ENCODE data around the gene BPIFB6.

The BPIFB6 gene

GRCh38 chr20:33053291-33054106 is 22.1 kb downstream of the BPIFB6 start, which contains the start of gene BPIFB3:
TSS of gene BPIFB3 (plus strand) at chr20:33053903. CDS start at chr20:33055436, 1,533 bp downstream.
- in situ Hi-C loops (cut with MboI; ENCODE audit: low sequenced_read_pairs): no loop called here

GRCh38 chr20:33054381-33054780 is 22.9 kb downstream of the BPIFB6 start:
- in situ Hi-C loops (cut with MboI; ENCODE audit: low sequenced_read_pairs): no loop called here

- in situ Hi-C loops (cut with MboI; ENCODE audit: low sequenced_read_pairs): no loop called here
These were observed 23.3 kb downstream of the BPIFB6 start for GRCh38 chr20:33054791-33055190.

DNA sequence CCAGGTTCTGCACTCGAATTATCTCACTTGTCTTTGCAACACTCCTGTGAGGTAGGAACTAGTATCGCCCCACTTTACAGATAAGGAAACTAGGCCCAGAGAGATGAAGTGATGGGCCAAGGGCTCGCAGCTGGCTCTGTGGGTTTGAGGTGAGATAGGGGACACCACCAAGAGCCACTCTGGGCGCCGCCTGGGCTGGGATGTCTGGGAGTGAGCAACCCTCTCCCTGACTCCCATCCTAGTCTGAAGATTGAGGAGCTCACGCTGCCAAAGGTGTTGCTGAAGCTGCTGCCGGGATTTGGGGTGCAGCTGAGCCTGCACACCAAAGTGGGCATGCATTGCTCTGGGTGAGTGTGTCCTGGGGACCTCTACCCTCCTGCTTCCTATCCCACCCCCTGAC is 27.7 kb downstream of the BPIFB6 start:
- in situ Hi-C loops (cut with MboI; ENCODE audit: low sequenced_read_pairs): no loop called here

DNA sequence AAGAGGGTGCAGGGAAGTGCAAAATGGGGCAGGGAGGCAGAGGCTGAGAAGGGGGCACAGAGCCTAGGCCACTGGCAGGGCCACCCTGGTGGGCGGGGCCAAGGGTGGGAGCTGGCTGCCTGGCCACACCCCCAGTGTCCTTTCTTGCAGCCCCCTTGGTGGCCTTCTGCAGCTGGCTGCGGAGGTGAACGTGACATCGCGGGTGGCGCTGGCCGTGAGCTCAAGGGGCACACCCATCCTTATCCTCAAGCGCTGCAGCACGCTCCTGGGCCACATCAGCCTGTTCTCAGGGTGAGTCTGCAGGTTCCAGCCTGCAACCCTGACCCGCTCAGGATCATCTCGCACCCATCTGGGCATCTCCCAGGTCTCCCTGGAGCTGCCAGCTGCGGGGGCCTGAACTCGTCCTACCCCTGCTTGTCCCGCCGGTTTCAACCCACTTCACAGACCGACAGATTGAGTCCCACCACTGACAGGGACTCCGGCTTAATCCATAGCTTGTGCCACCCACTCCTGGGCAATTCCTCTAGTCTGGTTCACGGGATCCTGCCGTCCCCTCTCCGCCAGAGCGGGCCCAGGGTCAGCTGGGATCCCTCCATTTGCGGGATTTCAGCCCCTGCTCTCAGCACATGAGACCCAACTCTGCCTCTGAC is 28.4 kb downstream of the BPIFB6 start:
- in situ Hi-C loops (cut with MboI; ENCODE audit: low sequenced_read_pairs): no loop called here

DNA sequence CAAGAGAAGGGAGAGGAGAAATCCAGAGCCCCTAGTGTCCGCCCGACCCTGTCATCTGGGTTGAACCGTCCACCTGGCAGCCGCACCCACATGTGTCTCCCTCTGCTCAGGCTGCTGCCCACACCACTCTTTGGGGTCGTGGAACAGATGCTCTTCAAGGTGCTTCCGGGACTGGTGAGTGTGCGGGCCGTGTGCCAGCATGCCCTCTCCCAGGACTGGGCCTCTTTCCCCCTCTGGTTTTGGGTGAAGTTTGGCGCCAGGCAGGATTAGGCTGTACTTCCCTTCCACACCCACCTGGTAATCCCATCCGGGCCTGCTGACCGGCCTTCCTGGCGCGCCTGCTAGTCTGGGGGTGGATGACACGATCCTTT is 30.2 kb downstream of the BPIFB6 start:
- in situ Hi-C loops (cut with MboI; ENCODE audit: low sequenced_read_pairs): no loop called here

DNA sequence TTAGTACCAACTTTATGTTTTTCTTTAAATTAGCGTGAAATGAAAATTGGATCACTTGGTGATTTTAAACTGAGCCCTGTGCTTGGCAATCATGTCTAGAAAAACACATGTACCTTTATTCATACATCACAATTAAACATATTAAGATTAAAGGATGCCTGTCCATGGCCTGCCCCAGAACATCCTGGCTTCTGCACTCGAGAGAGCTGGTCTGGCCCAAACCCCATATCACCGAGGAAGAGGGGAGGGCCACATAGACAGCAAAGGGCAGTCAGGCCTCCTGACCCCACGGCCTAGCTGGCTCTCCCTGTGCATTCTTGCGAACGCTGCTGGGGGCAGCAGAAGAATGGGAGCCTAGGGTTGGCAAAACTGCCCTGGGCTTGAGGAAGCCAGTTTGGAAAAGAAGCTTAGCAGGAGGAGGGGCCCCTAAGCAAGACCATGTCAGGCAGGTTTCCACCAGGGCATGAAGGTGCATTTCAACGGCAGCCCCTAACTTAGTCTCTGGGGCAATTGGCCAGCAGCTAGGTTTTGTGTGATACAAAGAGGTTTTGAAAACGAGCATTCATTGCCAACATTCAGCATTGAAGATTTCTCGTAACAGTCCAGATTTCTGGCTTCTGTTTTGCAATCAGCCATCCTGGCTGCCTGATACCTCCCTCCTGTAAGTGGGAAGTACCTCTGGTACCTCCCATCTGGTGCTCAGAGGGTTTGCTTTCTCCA is 30.8 kb downstream of the BPIFB6 start:
- in situ Hi-C loops (cut with MboI; ENCODE audit: low sequenced_read_pairs): no loop called here

DNA sequence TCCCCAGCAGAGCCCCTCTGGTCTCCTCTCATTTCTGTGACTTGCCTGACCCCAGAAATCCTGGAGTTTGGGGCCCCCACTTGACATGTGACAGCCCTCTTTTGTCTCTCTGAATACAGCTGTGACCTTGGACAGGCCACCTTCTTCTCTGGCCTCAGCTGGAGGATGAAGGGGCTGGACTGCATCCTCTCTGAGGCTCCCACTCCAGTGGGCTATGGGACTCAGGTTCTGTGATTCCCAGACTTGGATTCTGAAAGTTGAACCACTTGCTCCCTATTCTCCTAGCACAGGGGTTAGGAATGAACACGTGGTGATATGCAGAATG is 31.3 kb downstream of the BPIFB6 start:
- in situ Hi-C loops (cut with MboI; ENCODE audit: low sequenced_read_pairs): no loop called here

GRCh38 chr20:33063271-33063670 is 31.8 kb downstream of the BPIFB6 start:
- in situ Hi-C loops (cut with MboI; ENCODE audit: low sequenced_read_pairs): no loop called here

GRCh38 chr20:33064572-33065287 is 33.3 kb downstream of the BPIFB6 start:
- in situ Hi-C loops (cut with MboI; ENCODE audit: low sequenced_read_pairs): no loop called here

DNA sequence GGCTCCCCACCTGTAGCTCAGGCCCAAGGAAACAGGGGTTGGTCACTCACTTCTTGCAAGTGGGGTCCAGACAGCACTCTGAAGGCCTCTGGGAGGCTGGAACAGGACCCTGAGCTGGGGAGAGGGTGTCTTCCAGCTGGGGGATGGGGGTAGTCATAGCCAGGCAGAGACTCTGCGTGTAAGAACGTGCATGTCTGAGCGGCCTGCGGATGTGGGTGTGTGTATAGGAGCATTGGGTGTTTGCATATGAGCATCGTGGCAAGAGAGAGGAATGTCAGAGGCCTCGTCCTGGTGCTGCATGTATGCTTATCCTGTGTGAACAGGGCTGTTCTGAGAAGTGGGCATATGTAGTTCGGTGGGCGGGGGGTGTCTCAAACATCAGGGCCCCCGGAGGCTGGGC is 34.3 kb downstream of the BPIFB6 start:
- in situ Hi-C loops (cut with MboI; ENCODE audit: low sequenced_read_pairs): no loop called here

DNA sequence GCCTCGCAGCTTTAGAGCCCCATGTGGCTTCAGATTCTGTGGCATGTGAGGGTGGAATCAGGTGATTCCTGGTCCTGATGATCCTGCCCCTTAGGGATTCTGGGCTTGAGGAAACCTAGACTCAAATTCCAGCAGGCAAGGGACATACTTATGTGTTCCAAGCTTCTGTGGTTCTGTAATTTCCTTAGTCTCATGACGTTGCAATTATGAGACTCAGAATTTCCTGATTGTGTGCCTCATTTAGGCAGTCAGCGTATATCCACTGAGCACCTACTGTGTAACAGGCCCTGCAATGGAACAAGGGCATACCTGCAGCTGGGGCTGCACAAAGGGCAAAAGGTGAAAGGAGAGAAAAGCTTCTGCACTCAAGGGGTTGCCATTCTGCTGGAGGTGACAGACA is 36.4 kb downstream of the BPIFB6 start:
- in situ Hi-C loops (cut with MboI; ENCODE audit: low sequenced_read_pairs): no loop called here

DNA sequence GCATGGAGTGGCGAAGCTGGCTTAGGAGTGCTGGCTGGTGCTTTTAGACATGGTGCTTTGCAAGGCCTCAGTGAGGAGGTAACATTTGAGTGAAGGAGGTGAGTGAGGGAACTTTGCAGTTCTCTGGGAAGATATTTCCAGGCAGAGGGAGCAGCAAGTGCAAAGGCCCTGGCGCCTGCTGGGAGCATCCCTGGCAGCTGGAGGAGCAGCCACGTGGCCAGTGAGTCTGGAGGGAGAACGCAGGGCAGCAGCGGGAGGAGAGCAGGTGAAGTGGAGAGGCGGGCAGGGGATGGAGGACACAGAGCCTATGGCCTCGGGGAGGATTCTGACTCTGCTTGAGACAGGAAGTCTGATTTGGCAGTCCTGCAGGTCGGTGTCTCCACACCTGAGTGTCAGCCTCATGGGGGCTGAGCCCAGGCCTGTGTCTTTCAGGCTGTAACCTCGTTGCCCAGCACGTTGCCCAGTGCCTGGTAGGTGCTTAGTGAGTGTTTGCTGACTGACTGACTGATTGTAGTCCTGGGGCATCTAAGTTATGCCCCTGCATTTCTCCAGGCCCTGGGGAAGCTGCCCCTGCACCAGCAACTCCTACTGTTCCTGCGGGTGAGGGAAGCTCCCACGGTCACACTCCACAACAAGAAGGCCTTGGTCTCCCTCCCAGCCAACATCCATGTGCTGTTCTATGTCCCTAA is 36.9 kb downstream of the BPIFB6 start:
- in situ Hi-C loops (cut with MboI; ENCODE audit: low sequenced_read_pairs): no loop called here

- in situ Hi-C loops (cut with MboI; ENCODE audit: low sequenced_read_pairs): no loop called here
These were observed 38.2 kb downstream of the BPIFB6 start for GRCh38 chr20:33069673-33070072.

DNA sequence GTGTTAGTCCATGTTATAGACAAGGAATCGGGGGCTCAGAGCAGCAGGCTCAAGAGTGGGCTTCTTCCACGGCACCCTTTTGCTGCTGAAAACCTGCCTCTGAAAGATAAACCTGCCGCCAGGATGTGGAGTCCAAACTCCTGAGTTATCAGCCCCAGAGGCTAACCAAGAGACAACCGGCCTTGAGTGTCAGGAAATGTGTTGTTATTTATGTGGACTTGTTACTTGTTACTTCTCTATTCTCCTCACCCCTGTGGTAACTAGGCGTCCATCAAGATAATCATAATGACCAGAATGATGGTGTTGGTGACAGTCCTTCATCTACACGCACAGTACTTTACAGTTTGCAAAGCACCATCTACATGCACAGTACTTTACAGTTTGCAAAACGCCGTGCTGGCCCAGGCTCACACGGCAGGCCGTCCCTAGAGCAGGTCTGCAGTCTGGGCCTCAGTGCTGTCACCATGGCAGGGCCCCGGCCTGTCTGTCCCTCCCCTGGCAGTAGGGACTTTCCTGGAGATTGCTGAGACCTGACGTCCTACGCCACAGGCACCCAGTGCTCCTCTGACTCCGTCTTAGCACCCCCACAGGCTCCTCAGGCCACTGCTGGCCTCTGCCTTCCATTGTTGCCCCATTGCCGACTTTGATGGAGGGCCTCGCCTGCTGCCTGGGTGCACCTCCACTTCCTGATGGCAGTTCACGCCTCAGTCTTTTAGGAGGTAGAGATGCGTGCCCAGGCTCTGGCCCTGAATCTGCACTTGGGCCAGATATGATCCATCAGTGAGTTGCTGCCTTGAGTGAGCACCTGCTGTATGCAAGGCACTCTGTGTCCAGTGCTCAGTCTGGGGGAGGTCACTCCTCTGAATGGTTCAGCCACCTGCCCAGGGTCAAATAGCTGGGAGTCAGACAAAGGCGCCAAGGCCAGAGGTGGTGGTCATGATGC is 38.9 kb downstream of the BPIFB6 start:
- in situ Hi-C loops (cut with MboI; ENCODE audit: low sequenced_read_pairs): no loop called here

DNA sequence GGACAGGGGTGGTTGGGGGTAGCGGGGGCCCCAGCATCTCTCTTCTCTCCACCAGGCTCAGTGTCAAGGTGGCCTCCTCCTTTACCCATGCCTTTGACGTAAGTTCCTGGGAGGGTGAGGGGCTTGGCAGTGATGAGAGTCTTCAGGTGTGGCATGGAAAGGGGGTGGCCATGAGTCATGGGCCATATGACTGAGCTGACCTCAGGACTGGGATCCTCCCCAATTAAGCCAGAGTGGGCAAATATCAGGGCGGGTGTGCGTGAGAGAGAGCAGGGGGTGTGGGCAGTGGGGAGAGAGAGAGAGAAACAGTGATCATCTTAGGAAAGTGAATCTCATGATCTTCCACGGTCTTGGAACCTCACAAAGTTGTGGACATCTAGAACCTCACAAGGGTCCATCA is 39.8 kb downstream of the BPIFB6 start:
- in situ Hi-C loops (cut with MboI; ENCODE audit: low sequenced_read_pairs): no loop called here

DNA sequence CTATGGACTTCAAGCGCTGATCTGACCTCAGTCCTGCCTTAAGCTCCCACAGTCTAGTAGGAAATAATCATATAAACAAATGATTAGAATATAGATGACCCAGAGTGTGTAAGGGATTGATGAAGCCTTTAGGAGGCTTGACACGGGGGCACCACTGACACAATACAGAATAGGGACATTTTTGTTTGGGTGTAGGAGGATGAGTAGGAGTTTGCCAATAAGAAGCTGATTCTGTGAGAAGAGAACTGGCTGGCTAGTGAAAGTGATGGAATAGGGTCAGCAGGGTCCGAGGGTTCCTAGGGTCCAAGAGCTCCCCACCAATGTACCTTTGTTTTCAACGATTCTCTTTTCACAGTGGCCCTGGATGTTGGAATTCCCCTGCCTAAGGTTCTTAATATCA is 40.9 kb downstream of the BPIFB6 start:
- in situ Hi-C loops (cut with MboI; ENCODE audit: low sequenced_read_pairs): no loop called here

DNA sequence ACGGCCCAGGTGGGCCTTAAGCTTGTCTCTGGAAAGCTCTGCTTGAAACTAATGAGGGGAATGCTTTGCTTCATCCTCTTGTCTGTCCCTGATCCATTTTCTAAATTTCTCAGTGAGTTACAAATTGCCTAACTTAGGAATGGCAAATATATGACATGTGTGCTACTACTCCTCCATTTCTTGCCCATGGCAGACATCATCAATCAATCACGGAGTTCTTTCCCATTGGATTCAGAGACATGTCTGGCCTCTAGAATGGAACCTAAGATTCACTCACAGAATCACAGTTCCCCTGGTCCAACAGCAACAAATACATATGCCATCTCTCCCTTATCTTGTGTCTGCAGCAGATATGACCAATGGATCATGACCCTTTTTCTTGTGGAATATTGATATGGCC is 41.4 kb downstream of the BPIFB6 start:
- in situ Hi-C loops (cut with MboI; ENCODE audit: low sequenced_read_pairs): no loop called here

DNA sequence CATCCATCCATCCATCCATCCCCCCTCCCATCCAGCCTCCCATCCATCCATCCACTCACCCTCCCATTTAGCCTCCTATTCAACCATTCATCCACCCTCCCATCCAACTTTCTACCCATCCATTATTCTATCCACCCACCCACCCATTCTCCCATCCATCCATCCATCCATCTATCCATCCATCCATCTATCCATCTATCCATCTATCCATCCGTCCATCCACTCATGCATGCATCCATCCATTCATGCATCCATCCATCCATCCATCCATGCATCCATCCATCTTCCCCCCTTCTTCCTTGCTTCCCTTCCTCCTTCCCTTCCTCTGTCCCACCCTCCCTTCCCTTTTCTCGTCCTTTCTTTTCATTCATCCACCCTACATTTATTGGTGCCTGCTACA is 43.2 kb downstream of the BPIFB6 start:
- in situ Hi-C loops (cut with MboI; ENCODE audit: low sequenced_read_pairs): no loop called here

GRCh38 chr20:33075281-33075680 is 43.8 kb downstream of the BPIFB6 start:
- in situ Hi-C loops (cut with MboI; ENCODE audit: low sequenced_read_pairs): no loop called here

Measured in HL-60/S4 (cell line).